Measurements from ENCODE around the gene MEN1. TPM values are rescaled to one million over a fixed set of nuclear protein-coding genes. Genes with fewer than 3 reads are reported as not detected.

Gene MEN1
- total and polyA plus RNA-seq, 2 of the 13 experiments (the other 11 are each of a cell fraction or from before 2014, with no cell fraction given) = 20.5 to 27.3 TPM

- TF ChIP-seq, protein P1, sequence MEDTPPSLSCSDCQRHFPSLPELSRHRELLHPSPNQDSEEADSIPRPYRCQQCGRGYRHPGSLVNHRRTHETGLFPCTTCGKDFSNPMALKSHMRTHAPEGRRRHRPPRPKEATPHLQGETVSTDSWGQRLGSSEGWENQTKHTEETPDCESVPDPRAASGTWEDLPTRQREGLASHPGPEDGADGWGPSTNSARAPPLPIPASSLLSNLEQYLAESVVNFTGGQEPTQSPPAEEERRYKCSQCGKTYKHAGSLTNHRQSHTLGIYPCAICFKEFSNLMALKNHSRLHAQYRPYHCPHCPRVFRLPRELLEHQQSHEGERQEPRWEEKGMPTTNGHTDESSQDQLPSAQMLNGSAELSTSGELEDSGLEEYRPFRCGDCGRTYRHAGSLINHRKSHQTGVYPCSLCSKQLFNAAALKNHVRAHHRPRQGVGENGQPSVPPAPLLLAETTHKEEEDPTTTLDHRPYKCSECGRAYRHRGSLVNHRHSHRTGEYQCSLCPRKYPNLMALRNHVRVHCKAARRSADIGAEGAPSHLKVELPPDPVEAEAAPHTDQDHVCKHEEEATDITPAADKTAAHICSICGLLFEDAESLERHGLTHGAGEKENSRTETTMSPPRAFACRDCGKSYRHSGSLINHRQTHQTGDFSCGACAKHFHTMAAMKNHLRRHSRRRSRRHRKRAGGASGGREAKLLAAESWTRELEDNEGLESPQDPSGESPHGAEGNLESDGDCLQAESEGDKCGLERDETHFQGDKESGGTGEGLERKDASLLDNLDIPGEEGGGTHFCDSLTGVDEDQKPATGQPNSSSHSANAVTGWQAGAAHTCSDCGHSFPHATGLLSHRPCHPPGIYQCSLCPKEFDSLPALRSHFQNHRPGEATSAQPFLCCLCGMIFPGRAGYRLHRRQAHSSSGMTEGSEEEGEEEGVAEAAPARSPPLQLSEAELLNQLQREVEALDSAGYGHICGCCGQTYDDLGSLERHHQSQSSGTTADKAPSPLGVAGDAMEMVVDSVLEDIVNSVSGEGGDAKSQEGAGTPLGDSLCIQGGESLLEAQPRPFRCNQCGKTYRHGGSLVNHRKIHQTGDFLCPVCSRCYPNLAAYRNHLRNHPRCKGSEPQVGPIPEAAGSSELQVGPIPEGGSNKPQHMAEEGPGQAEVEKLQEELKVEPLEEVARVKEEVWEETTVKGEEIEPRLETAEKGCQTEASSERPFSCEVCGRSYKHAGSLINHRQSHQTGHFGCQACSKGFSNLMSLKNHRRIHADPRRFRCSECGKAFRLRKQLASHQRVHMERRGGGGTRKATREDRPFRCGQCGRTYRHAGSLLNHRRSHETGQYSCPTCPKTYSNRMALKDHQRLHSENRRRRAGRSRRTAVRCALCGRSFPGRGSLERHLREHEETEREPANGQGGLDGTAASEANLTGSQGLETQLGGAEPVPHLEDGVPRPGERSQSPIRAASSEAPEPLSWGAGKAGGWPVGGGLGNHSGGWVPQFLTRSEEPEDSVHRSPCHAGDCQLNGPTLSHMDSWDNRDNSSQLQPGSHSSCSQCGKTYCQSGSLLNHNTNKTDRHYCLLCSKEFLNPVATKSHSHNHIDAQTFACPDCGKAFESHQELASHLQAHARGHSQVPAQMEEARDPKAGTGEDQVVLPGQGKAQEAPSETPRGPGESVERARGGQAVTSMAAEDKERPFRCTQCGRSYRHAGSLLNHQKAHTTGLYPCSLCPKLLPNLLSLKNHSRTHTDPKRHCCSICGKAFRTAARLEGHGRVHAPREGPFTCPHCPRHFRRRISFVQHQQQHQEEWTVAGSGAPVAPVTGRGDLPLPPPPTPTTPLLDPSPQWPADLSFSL (CRISPR knock-in tag; IDR thresholded peaks at IDR 0.05) = no peak
- no peak for TF ChIP-seq ZSCAN20 (CRISPR knock-in tag; IDR thresholded peaks at IDR 0.05; ENCODE audit: borderline replicate concordance)
- TF ChIP-seq HDAC1 (CRISPR knock-in tag; IDR thresholded peaks at IDR 0.05) = no peak
- no peak for TF ChIP-seq GATAD1 (CRISPR knock-in tag; IDR thresholded peaks at IDR 0.05)
- no peak for TF ChIP-seq TBL1XR1 (IDR thresholded peaks at IDR 0.05; ENCODE audit: borderline replicate concordance, low read length, partially characterized antibody)
- no peak for TF ChIP-seq GABPA (IDR thresholded peaks at IDR 0.05; ENCODE audit: low read depth, low read length)
- no peak for TF ChIP-seq GABPA (CRISPR knock-in tag; IDR thresholded peaks at IDR 0.05; ENCODE audit: low read depth)
- no peak for TF ChIP-seq IRF1 (CRISPR knock-in tag; IDR thresholded peaks at IDR 0.05; ENCODE audit: low read depth)
Observed at GRCh38 chr11:64764753-64765152, 45.6 kb downstream of the MEN1 start (continued).

Data from HepG2 (cell line).